GM23338 (cell line): ENCODE data around the gene GRM4. TPM values are rescaled to one million over a fixed set of nuclear protein-coding genes. Genes with fewer than 3 reads are reported as not detected.

ENCODE experiments used
- ATAC-seq: fragments of 200-7000 bp; cut with Tn5 transposase; 3 replicates; pipeline ENCODE4 v1.9.1; 2020
- DNase-seq: peaks from one replicate; pipeline ENCODE4 v3.0.0-alpha.2; 2015; ENCODE audit warnings: low spot score
- H2AFZ ChIP-seq: fragments of 200-600 bp; sonication (generic); 2 replicates; pipeline ENCODE4 v1.8.0; 2016; ENCODE audit warnings: antibody characterized with exemption, mild to moderate bottlenecking, moderate library complexity
- H3F3A ChIP-seq: fragments of 200-600 bp; sonication (generic); replicated peaks from 2 replicates; pipeline ENCODE4 v1.8.0; 2017; ENCODE audit warnings: antibody characterized with exemption, mixed run types, low read depth
- H3K27ac ChIP-seq: fragments of 200-600 bp; sonication (generic); 2 replicates; pipeline ENCODE4 v1.6.1; 2016; ENCODE audit warnings: low read depth
- H3K27me3 ChIP-seq: fragments of 200-600 bp; sonication (generic); 2 replicates; pipeline ENCODE4 v1.8.0; 2016; ENCODE audit warnings: mild to moderate bottlenecking, mixed run types, moderate library complexity; ENCODE audit not compliant: insufficient read depth
- H3K36me3 ChIP-seq: fragments of 200-600 bp; sonication (generic); 2 replicates; pipeline ENCODE4 v1.8.0; 2016; ENCODE audit warnings: mild to moderate bottlenecking; ENCODE audit not compliant: insufficient read depth
- H3K4me1 ChIP-seq: fragments of 200-600 bp; sonication (generic); 2 replicates; pipeline ENCODE4 v1.8.0; 2016; ENCODE audit warnings: mild to moderate bottlenecking, moderate library complexity; ENCODE audit not compliant: insufficient read depth
- H3K4me2 ChIP-seq: fragments of 200-600 bp; sonication (generic); 2 replicates; pipeline ENCODE4 v1.7.1; 2017; ENCODE audit warnings: mixed run types
- H3K4me3 ChIP-seq: fragments of 200-600 bp; sonication (generic); 2 replicates; pipeline ENCODE4 v1.6.1; 2016; ENCODE audit warnings: mixed run types
- H3K79me2 ChIP-seq: fragments of 200-600 bp; sonication (generic); replicated peaks from 2 replicates; pipeline ENCODE4 v1.8.0; 2017; ENCODE audit warnings: mild to moderate bottlenecking; ENCODE audit not compliant: insufficient read depth
- H3K9me2 ChIP-seq: fragments of 200-600 bp; sonication (generic); 2 replicates; pipeline ENCODE4 v1.8.0; 2017; ENCODE audit not compliant: insufficient read depth
- H4K20me1 ChIP-seq: fragments of 200-600 bp; sonication (generic); replicated peaks from 2 replicates; pipeline ENCODE4 v1.8.0; 2017; ENCODE audit warnings: mild to moderate bottlenecking; ENCODE audit not compliant: insufficient read depth
- H3K27ac Mint-ChIP-seq: 2 replicates; pipeline ENCODE4 v1.8.0; 2020; ENCODE audit warnings: inconsistent platforms, mild to moderate bottlenecking, moderate library complexity, mixed read lengths
- H3K27me3 Mint-ChIP-seq: 3 replicates; pipeline ENCODE4 v1.8.0; 2022; ENCODE audit warnings: low read depth, mild to moderate bottlenecking, moderate library complexity, mixed read lengths, inconsistent platforms; ENCODE audit not compliant: insufficient read depth, poor library complexity
- H3K36me3 Mint-ChIP-seq: 3 replicates; pipeline ENCODE4 v1.8.0; 2021; ENCODE audit warnings: low read depth, mild to moderate bottlenecking, inconsistent platforms, moderate library complexity, mixed read lengths
- H3K4me1 Mint-ChIP-seq: 3 replicates; pipeline ENCODE4 v1.8.0; 2020; ENCODE audit warnings: mild to moderate bottlenecking, inconsistent platforms, mixed read lengths
- H3K4me3 Mint-ChIP-seq: 3 replicates; pipeline ENCODE4 v1.8.0; 2021; ENCODE audit warnings: moderate library complexity, mild to moderate bottlenecking, inconsistent platforms, mixed read lengths
- H3K9me3 Mint-ChIP-seq: 3 replicates; pipeline ENCODE4 v1.8.0; 2020; ENCODE audit warnings: moderate library complexity, mild to moderate bottlenecking, inconsistent platforms, mixed read lengths
- CREB1 ChIP-seq: fragments of 250-450 bp; sonication (Bioruptor Pico); IDR thresholded peaks from 2 replicates; pipeline ENCODE4 v1.5.0; 2020; ENCODE audit warnings: low read depth, mild to moderate bottlenecking, moderate library complexity
- ETS1 ChIP-seq: IDR thresholded peaks from 2 replicates; pipeline ENCODE4 v1.6.1; 2016; ENCODE audit warnings: antibody characterized with exemption
- EZH2 ChIP-seq: fragments of 200-600 bp; sonication (generic); IDR thresholded peaks from one replicate; pipeline ENCODE4 v1.8.0; 2017; ENCODE audit warnings: antibody characterized with exemption, mild to moderate bottlenecking, low read depth; ENCODE audit not compliant: unreplicated experiment
- EZH2phosphoT487 ChIP-seq: fragments of 200-600 bp; sonication (generic); IDR thresholded peaks from one replicate; pipeline ENCODE4 v1.8.1; 2018; ENCODE audit warnings: antibody characterized with exemption; ENCODE audit not compliant: unreplicated experiment
- JUNB ChIP-seq: IDR thresholded peaks from one replicate; pipeline ENCODE4 v1.6.1; 2016; ENCODE audit warnings: antibody characterized with exemption; ENCODE audit not compliant: unreplicated experiment
- NANOG ChIP-seq: IDR thresholded peaks from 2 replicates; pipeline ENCODE4 v1.6.1; 2016; ENCODE audit warnings: antibody characterized with exemption, borderline replicate concordance
- POLR2AphosphoS5 ChIP-seq: IDR thresholded peaks from 2 replicates; pipeline ENCODE4 v1.6.1; 2016; ENCODE audit warnings: antibody characterized with exemption, low read depth
- STAT1 ChIP-seq: IDR thresholded peaks from one replicate; pipeline ENCODE4 v1.6.1; 2016; ENCODE audit warnings: antibody characterized with exemption; ENCODE audit not compliant: unreplicated experiment
- ZNF114 ChIP-seq: fragments of 250-450 bp; sonication (Bioruptor Pico); IDR thresholded peaks from 2 replicates; pipeline ENCODE4 v1.5.0; 2020; ENCODE audit warnings: mild to moderate bottlenecking, moderate library complexity
- ZNF331 ChIP-seq: fragments of 250-450 bp; sonication (Bioruptor Pico); IDR thresholded peaks from 2 replicates; pipeline ENCODE4 v1.5.0; 2020; ENCODE audit warnings: low read depth, mild to moderate bottlenecking, moderate library complexity
- ZNF462 ChIP-seq: fragments of 250-450 bp; sonication (Bioruptor Pico); IDR thresholded peaks from 2 replicates; pipeline ENCODE4 v1.5.0; 2020; ENCODE audit warnings: mild to moderate bottlenecking, moderate library complexity
- polyA plus RNA-seq: library from polyadenylated mRNA; unstranded; fragments of >200 nt; fragmentation: Nextera tagmentation; extraction: Ambion mirVana; gene quantifications from 2 replicates; pipeline ENCODE4 v1.2.1, GENCODE V29; 2016
- total RNA-seq: library from RNA; depleted of rRNA; stranded (reverse); fragments of >200 nt; shearing (Covaris generic); gene quantifications from 2 replicates; pipeline ENCODE4 v1.2.3, GENCODE V29; 2014
- TF ChIP-seq, protein P1 (sequence below), 2 experiments: fragments of 200-600 bp in 1 of 2; sonication (generic) in 1 of 2; conservative IDR thresholded peaks; 2 replicates each; pipeline versions ENCODE4 v1.5.1 to v1.6.1; 2016 to 2017; ENCODE audit warnings: antibody characterized with exemption in 2 of 2, low read depth in 2 of 2, mild to moderate bottlenecking in 2 of 2, moderate library complexity in 1 of 2
- TF ChIP-seq, protein P2 (sequence below): IDR thresholded peaks from one replicate; pipeline ENCODE4 v1.6.1; 2018; ENCODE audit warnings: antibody characterized with exemption; ENCODE audit not compliant: unreplicated experiment

The GRM4 gene
- total and polyA plus RNA-seq, 2 experiments from 2014 or later, result 7.0 to 30.6 TPM

DNA sequence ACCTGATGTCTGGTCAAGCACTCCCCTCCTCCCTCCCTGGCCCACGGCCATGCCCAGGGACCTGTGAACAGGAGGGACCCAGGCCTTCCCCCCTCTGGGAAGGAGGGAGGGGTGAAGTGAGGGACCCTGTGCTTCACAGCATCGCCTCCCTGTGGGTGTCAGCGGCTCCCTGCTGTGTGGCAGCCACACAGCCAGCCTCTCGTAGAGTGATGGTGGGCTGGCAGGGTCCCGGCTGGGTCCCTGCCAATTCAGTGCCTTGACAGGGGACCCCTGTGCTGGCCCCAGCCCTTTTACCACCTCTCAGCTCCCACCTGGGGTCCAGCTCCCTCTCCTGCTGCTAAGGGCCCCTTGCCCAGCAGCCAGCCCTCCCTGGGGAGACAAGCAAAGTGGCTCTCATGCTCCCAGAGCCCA lies 31.3 kb upstream of the GRM4 start:
- H2AFZ ChIP-seq, result no peak overlapping the region
- H4K20me1 ChIP-seq, result no peaks in the 10 kb centered on the region
- no peaks in the 10 kb centered on the region for H3K27me3 ChIP-seq
- H3K9me3 Mint-ChIP-seq, result no peaks in the 10 kb centered on the region
- H3K4me2 ChIP-seq, result no peak overlapping the region
- H3K27ac ChIP-seq, result no peak overlapping the region
- no peaks in the 10 kb centered on the region for H3K4me1 Mint-ChIP-seq
- H3K4me3 ChIP-seq, result no peak overlapping the region
- no peaks in the 10 kb centered on the region for H3K4me1 ChIP-seq
- ATAC-seq (no peak), DNase-seq (no peak)
- H3K27me3 Mint-ChIP-seq, result peaks cover 6% of the 10 kb centered on the region
- H3K9me2 ChIP-seq, result no peaks in the 10 kb centered on the region
- H3K36me3 ChIP-seq, result no peaks in the 10 kb centered on the region
- H3K79me2 ChIP-seq, result no peaks in the 10 kb centered on the region
- TF ChIP-seq STAT1 (no peak), EZH2 (no peak), POLR2AphosphoS5 (no peak), EZH2phosphoT487 (no peak), ZNF114 (CRISPR knock-in tag) (no peak), ZNF462 (CRISPR knock-in tag) (no peak), JUNB (no peak), ZNF331 (CRISPR knock-in tag) (no peak), CREB1 (CRISPR knock-in tag) (no peak), NANOG (no peak), ETS1 (no peak)
- TF ChIP-seq, protein P1, sequence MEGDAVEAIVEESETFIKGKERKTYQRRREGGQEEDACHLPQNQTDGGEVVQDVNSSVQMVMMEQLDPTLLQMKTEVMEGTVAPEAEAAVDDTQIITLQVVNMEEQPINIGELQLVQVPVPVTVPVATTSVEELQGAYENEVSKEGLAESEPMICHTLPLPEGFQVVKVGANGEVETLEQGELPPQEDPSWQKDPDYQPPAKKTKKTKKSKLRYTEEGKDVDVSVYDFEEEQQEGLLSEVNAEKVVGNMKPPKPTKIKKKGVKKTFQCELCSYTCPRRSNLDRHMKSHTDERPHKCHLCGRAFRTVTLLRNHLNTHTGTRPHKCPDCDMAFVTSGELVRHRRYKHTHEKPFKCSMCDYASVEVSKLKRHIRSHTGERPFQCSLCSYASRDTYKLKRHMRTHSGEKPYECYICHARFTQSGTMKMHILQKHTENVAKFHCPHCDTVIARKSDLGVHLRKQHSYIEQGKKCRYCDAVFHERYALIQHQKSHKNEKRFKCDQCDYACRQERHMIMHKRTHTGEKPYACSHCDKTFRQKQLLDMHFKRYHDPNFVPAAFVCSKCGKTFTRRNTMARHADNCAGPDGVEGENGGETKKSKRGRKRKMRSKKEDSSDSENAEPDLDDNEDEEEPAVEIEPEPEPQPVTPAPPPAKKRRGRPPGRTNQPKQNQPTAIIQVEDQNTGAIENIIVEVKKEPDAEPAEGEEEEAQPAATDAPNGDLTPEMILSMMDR (conservative IDR thresholded peaks at IDR 0.05; ENCODE audit: low read depth in 2 of 2), result no peak
- TF ChIP-seq, protein P2, sequence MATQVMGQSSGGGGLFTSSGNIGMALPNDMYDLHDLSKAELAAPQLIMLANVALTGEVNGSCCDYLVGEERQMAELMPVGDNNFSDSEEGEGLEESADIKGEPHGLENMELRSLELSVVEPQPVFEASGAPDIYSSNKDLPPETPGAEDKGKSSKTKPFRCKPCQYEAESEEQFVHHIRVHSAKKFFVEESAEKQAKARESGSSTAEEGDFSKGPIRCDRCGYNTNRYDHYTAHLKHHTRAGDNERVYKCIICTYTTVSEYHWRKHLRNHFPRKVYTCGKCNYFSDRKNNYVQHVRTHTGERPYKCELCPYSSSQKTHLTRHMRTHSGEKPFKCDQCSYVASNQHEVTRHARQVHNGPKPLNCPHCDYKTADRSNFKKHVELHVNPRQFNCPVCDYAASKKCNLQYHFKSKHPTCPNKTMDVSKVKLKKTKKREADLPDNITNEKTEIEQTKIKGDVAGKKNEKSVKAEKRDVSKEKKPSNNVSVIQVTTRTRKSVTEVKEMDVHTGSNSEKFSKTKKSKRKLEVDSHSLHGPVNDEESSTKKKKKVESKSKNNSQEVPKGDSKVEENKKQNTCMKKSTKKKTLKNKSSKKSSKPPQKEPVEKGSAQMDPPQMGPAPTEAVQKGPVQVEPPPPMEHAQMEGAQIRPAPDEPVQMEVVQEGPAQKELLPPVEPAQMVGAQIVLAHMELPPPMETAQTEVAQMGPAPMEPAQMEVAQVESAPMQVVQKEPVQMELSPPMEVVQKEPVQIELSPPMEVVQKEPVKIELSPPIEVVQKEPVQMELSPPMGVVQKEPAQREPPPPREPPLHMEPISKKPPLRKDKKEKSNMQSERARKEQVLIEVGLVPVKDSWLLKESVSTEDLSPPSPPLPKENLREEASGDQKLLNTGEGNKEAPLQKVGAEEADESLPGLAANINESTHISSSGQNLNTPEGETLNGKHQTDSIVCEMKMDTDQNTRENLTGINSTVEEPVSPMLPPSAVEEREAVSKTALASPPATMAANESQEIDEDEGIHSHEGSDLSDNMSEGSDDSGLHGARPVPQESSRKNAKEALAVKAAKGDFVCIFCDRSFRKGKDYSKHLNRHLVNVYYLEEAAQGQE, result no peak
- H3K4me3 Mint-ChIP-seq, result no peak overlapping the region
- no peak overlapping the region; the same call in 1 of the 2 replicates for H3K27ac Mint-ChIP-seq
- H3F3A ChIP-seq, result no peaks in the 10 kb centered on the region
- H3K36me3 Mint-ChIP-seq, result no peaks in the 10 kb centered on the region
